Measurements from ENCODE around the gene GSTO1.
A peak's percentile ranks its signal among the peaks of the same experiment; 100 is the strongest.
"Not testable (repeated sequence)": the region's sequence is repeated elsewhere in the genome, so short reads cannot be mapped to it uniquely, and the experiment has no call there.

The GSTO1 gene

GRCh38 chr10:104242545-104242944 is 12.1 kb upstream of the GSTO1 start:
- no peak overlapping the region for H3K4me3 Mint-ChIP-seq
- peaks cover 28% of the 10 kb centered on the region for H3K27me3 Mint-ChIP-seq
- no peak for DNase-seq
- peaks cover 13% of the 10 kb centered on the region for H3K4me1 Mint-ChIP-seq (ENCODE audit: low read depth)
- H3K36me3 Mint-ChIP-seq (ENCODE audit: low read depth) = no peaks in the 10 kb centered on the region
- no peak overlapping the region for H3K27ac Mint-ChIP-seq
- H3K9me3 Mint-ChIP-seq = no peaks in the 10 kb centered on the region

- H3K4me1 Mint-ChIP-seq (ENCODE audit: low read depth) = peaks cover 16% of the 10 kb centered on the region
- H3K4me3 Mint-ChIP-seq; H3K9me3 Mint-ChIP-seq; H3K36me3 Mint-ChIP-seq (ENCODE audit: low read depth); DNase-seq; H3K27ac Mint-ChIP-seq: not testable (repeated sequence)
- peaks cover 28% of the 10 kb centered on the region for H3K27me3 Mint-ChIP-seq
Measured at GRCh38 chr10:104243009-104243408, 11.7 kb upstream of the GSTO1 start.

- no peak for DNase-seq
- H3K36me3 Mint-ChIP-seq (ENCODE audit: low read depth) = no peaks in the 10 kb centered on the region
- peaks cover 17% of the 10 kb centered on the region for H3K4me1 Mint-ChIP-seq (ENCODE audit: low read depth)
- no peak overlapping the region for H3K27ac Mint-ChIP-seq
- no peak overlapping the region for H3K4me3 Mint-ChIP-seq
- peaks cover 31% of the 10 kb centered on the region for H3K27me3 Mint-ChIP-seq
- H3K9me3 Mint-ChIP-seq = no peaks in the 10 kb centered on the region
Measured at GRCh38 chr10:104243512-104243911, 11.2 kb upstream of the GSTO1 start.

GRCh38 chr10:104245066-104245632 is 9.5 kb upstream of the GSTO1 start:
- Mint-ChIP-seq H3K4me3 (no peak overlapping the region), H3K4me1 (ENCODE audit: low read depth) (peaks cover 17% of the 10 kb centered on the region), H3K27ac (no peak overlapping the region), H3K36me3 (ENCODE audit: low read depth) (no peaks in the 10 kb centered on the region), H3K27me3 (peaks cover 35% of the 10 kb centered on the region), H3K9me3 (no peaks in the 10 kb centered on the region)
- DNase-seq = no peak

- Mint-ChIP-seq H3K36me3 (ENCODE audit: low read depth) (no peaks in the 10 kb centered on the region), H3K4me3 (no peak overlapping the region), H3K27me3 (peaks cover 25% of the 10 kb centered on the region), H3K4me1 (ENCODE audit: low read depth) (peaks cover 17% of the 10 kb centered on the region), H3K27ac (peak overlapping the region; percentile 64), H3K9me3 (no peaks in the 10 kb centered on the region)
- no peak for DNase-seq
Measured at GRCh38 chr10:104246976-104247375, 7.7 kb upstream of the GSTO1 start.

GRCh38 chr10:104247513-104248146 is 7.1 kb upstream of the GSTO1 start:
- H3K4me3 Mint-ChIP-seq = no peak overlapping the region
- no peaks in the 10 kb centered on the region for H3K9me3 Mint-ChIP-seq
- no peak for DNase-seq
- no peaks in the 10 kb centered on the region for H3K36me3 Mint-ChIP-seq (ENCODE audit: low read depth)
- H3K27ac Mint-ChIP-seq = peak overlapping the region; percentile 64
- H3K27me3 Mint-ChIP-seq = peaks cover 23% of the 10 kb centered on the region
- peaks cover 17% of the 10 kb centered on the region for H3K4me1 Mint-ChIP-seq (ENCODE audit: low read depth)

GRCh38 chr10:104248931-104249330 is 5.8 kb upstream of the GSTO1 start:
- not testable (repeated sequence) for H3K27ac Mint-ChIP-seq; DNase-seq; H3K9me3 Mint-ChIP-seq; H3K36me3 Mint-ChIP-seq (ENCODE audit: low read depth); H3K4me3 Mint-ChIP-seq
- peaks cover 18% of the 10 kb centered on the region for H3K27me3 Mint-ChIP-seq
- H3K4me1 Mint-ChIP-seq (ENCODE audit: low read depth) = peaks cover 28% of the 10 kb centered on the region

- no peak for DNase-seq
- Mint-ChIP-seq H3K4me3 (no peak overlapping the region), H3K4me1 (ENCODE audit: low read depth) (peaks cover 35% of the 10 kb centered on the region), H3K9me3 (no peaks in the 10 kb centered on the region), H3K36me3 (ENCODE audit: low read depth) (peaks cover 5% of the 10 kb centered on the region), H3K27ac (no peak overlapping the region), H3K27me3 (peaks cover 15% of the 10 kb centered on the region)
Measured at GRCh38 chr10:104250371-104250770, 4.3 kb upstream of the GSTO1 start.

GRCh38 chr10:104251443-104251842 is 3.2 kb upstream of the GSTO1 start:
- DNase-seq = no peak
- Mint-ChIP-seq H3K4me3 (no peak overlapping the region), H3K27ac (no peak overlapping the region), H3K27me3 (peaks cover 15% of the 10 kb centered on the region), H3K4me1 (ENCODE audit: low read depth) (peaks cover 44% of the 10 kb centered on the region), H3K36me3 (ENCODE audit: low read depth) (peaks cover 16% of the 10 kb centered on the region), H3K9me3 (no peaks in the 10 kb centered on the region)

- peaks cover 25% of the 10 kb centered on the region for H3K36me3 Mint-ChIP-seq (ENCODE audit: low read depth)
- H3K4me3 Mint-ChIP-seq = no peak overlapping the region
Measured at GRCh38 chr10:104252368-104252767, 2.3 kb upstream of the GSTO1 start.

GRCh38 chr10:104253106-104253505 is 1.6 kb upstream of the GSTO1 start:
- DNase-seq = no peak
- peak overlapping the region; percentile 67 for H3K27ac Mint-ChIP-seq
- H3K9me3 Mint-ChIP-seq = no peaks in the 10 kb centered on the region
- no peak overlapping the region for H3K4me3 Mint-ChIP-seq
- peaks cover 33% of the 10 kb centered on the region for H3K36me3 Mint-ChIP-seq (ENCODE audit: low read depth)
- peaks cover 15% of the 10 kb centered on the region for H3K27me3 Mint-ChIP-seq
- H3K4me1 Mint-ChIP-seq (ENCODE audit: low read depth) = peaks cover 43% of the 10 kb centered on the region

More at GRCh38 chr10:104252368-104252767, 2.3 kb upstream of the GSTO1 start:
- Mint-ChIP-seq H3K9me3 (no peaks in the 10 kb centered on the region), H3K27ac (no peak overlapping the region), H3K27me3 (peaks cover 15% of the 10 kb centered on the region), H3K4me1 (ENCODE audit: low read depth) (peaks cover 43% of the 10 kb centered on the region)
- DNase-seq = no peak

GRCh38 chr10:104253606-104254410 is 884 bp upstream of the GSTO1 start:
- peak overlapping the region; percentile 95 for H3K27ac Mint-ChIP-seq

GRCh38 chr10:104255311-104255981 is 754 bp downstream of the GSTO1 start:
- peak overlapping the region; percentile 99 for H3K4me3 Mint-ChIP-seq
- H3K27ac Mint-ChIP-seq = peak overlapping the region; percentile 95
- no peak for DNase-seq
- no peaks in the 10 kb centered on the region for H3K27me3 Mint-ChIP-seq
- no peaks in the 10 kb centered on the region for H3K9me3 Mint-ChIP-seq
- peaks cover 56% of the 10 kb centered on the region for H3K36me3 Mint-ChIP-seq (ENCODE audit: low read depth)
- H3K4me1 Mint-ChIP-seq (ENCODE audit: low read depth) = peaks cover 65% of the 10 kb centered on the region

More at GRCh38 chr10:104253606-104254410, 884 bp upstream of the GSTO1 start:
- peaks cover 40% of the 10 kb centered on the region for H3K36me3 Mint-ChIP-seq (ENCODE audit: low read depth)
- peaks cover 9% of the 10 kb centered on the region for H3K27me3 Mint-ChIP-seq
- DNase-seq = no peak
- no peaks in the 10 kb centered on the region for H3K9me3 Mint-ChIP-seq
- peak overlapping the region; percentile 99 for H3K4me3 Mint-ChIP-seq
- peaks cover 49% of the 10 kb centered on the region for H3K4me1 Mint-ChIP-seq (ENCODE audit: low read depth)

GRCh38 chr10:104256335-104256961 is 1.8 kb downstream of the GSTO1 start:
- H3K4me3 Mint-ChIP-seq = peak overlapping the region; percentile 99
- no peaks in the 10 kb centered on the region for H3K9me3 Mint-ChIP-seq
- peak overlapping the region; percentile 95 for H3K27ac Mint-ChIP-seq
- peaks cover 66% of the 10 kb centered on the region for H3K36me3 Mint-ChIP-seq (ENCODE audit: low read depth)
- no peak for DNase-seq
- no peaks in the 10 kb centered on the region for H3K27me3 Mint-ChIP-seq
- H3K4me1 Mint-ChIP-seq (ENCODE audit: low read depth) = peaks cover 76% of the 10 kb centered on the region

All from activated T-cell treated with anti-CD3 and anti-CD28 coated beads, Interleukin-2, amount 50 U/mL, for 24 hours (primary cell).